K562 (cell line): ENCODE results near the gene B9D2. TPM values are rescaled to one million over a fixed set of nuclear protein-coding genes. Genes with fewer than 3 reads are reported as not detected.

ENCODE experiments used
- BRD4 ChIP-seq: fragments of 200-600 bp; sonication (generic); IDR thresholded peaks from 2 replicates; pipeline ENCODE4 v1.6.1; 2017; ENCODE audit warnings: inconsistent platforms
- E2F5 ChIP-seq: sonication (generic); formaldehyde crosslinking; IDR thresholded peaks from 2 replicates; pipeline ENCODE4 v1.8.0; 2022; ENCODE audit warnings: mild to moderate bottlenecking, missing genetic modification reagents
- ETV6 ChIP-seq, 3 experiments: fragments of 150-350 bp in 1 of 3; sonication (generic) in 1 of 3; formaldehyde crosslinking in 1 of 3; IDR thresholded peaks; 2 replicates each; pipeline versions ENCODE4 v1.6.1 to v1.8.0; 2014 to 2022; ENCODE audit warnings: borderline replicate concordance in 2 of 3, low read depth in 2 of 3, antibody characterized with exemption in 1 of 3, low read length in 1 of 3, mild to moderate bottlenecking in 1 of 3, missing genetic modification reagents in 1 of 3
- EZH2 ChIP-seq: IDR thresholded peaks from 2 replicates; pipeline ENCODE4 v1.6.1; 2012; ENCODE audit warnings: low read depth, mild to moderate bottlenecking, inconsistent platforms, low read length, borderline replicate concordance
- HMGXB4 ChIP-seq: sonication (generic); formaldehyde crosslinking; IDR thresholded peaks from 2 replicates; pipeline ENCODE4 v1.8.1; 2023; ENCODE audit warnings: mild to moderate bottlenecking, missing genetic modification reagents
- L3MBTL2 ChIP-seq: fragments of 450-650 bp; IDR thresholded peaks from 2 replicates; pipeline ENCODE4 v1.6.1; 2016; ENCODE audit warnings: mild to moderate bottlenecking, moderate library complexity
- NFIC ChIP-seq: fragments of 450-650 bp; IDR thresholded peaks from 2 replicates; pipeline ENCODE4 v1.6.1; 2017; ENCODE audit warnings: mild to moderate bottlenecking, inconsistent platforms
- NFXL1 ChIP-seq: fragments of 450-650 bp; formaldehyde crosslinking; IDR thresholded peaks from 2 replicates; pipeline ENCODE4 v1.4.0; 2021; ENCODE audit warnings: mild to moderate bottlenecking
- POLR2G ChIP-seq: fragments of 200-400 bp; formaldehyde crosslinking; IDR thresholded peaks from 2 replicates; pipeline ENCODE4 v1.6.1; 2017; ENCODE audit warnings: low read depth, mild to moderate bottlenecking, antibody characterized with exemption, low read length, moderate library complexity
- RB1 ChIP-seq: fragments of 450-650 bp; IDR thresholded peaks from 2 replicates; pipeline ENCODE4 v1.6.1; 2017; ENCODE audit warnings: low read depth, mild to moderate bottlenecking
- RBM25 ChIP-seq: fragments of 200-400 bp; formaldehyde crosslinking; IDR thresholded peaks from 2 replicates; pipeline ENCODE4 v1.6.1; 2018; ENCODE audit warnings: low read length, low read depth, moderate library complexity; ENCODE audit not compliant: severe bottlenecking
- RCOR1 ChIP-seq, 2 experiments: IDR thresholded peaks; 2 replicates each; pipeline ENCODE4 v1.6.1; 2012; ENCODE audit warnings: low read depth in 2 of 2, low read length in 2 of 2, borderline replicate concordance in 1 of 2, improper control_type of control experiment in 1 of 2
- SMARCA5 ChIP-seq: fragments of 450-650 bp; IDR thresholded peaks from 2 replicates; pipeline ENCODE4 v1.6.1; 2016
- STAT6 ChIP-seq: sonication (generic); formaldehyde crosslinking; IDR thresholded peaks from 2 replicates; pipeline ENCODE4 v1.8.1; 2023; ENCODE audit warnings: mild to moderate bottlenecking, missing genetic modification reagents
- TCF7L2 ChIP-seq: fragments of 150-350 bp; IDR thresholded peaks from 2 replicates; pipeline ENCODE4 v1.6.1; 2016; ENCODE audit warnings: low read depth, mild to moderate bottlenecking, low read length, moderate library complexity
- ZBTB11 ChIP-seq, 3 experiments: fragments of 200-800 bp in 1 of 3; fragments of 250-450 bp in 1 of 3; fragments of 450-650 bp in 1 of 3; sonication (Bioruptor Pico) in 1 of 3; sonication (Bioruptor generic) in 1 of 3; formaldehyde crosslinking in 1 of 3; IDR thresholded peaks; 2 replicates each; pipeline versions ENCODE4 v1.6.1 to v1.8.0; 2016 to 2022; ENCODE audit warnings: mild to moderate bottlenecking in 2 of 3, missing genetic modification characterization in 2 of 3, missing compliant biosample characterization in 1 of 3, moderate library complexity in 1 of 3
- ZNF780A ChIP-seq: fragments of 250-450 bp; sonication (Bioruptor Pico); IDR thresholded peaks from 2 replicates; pipeline ENCODE4 v1.5.0; 2021; ENCODE audit warnings: mild to moderate bottlenecking
- polyA plus RNA-seq, 8 experiments: library from polyadenylated mRNA; depleted of rRNA in 4 of 8; stranded (reverse) in 5 of 8; unstranded in 3 of 8; fragments of >200 nt; fragmentation: Nextera tagmentation in 2 of 8; fragmentation: Illumina TruSeq in 1 of 8; extraction: Ambion mirVana in 2 of 8; extraction: Trizol in 1 of 8; gene quantifications; 2 replicates each; pipeline versions ENCODE4 v1.2.1 to v1.2.3, GENCODE V29; 2011 to 2014; ENCODE audit warnings: inconsistent platforms in 1 of 8, missing spikeins in 1 of 8
- total RNA-seq, 7 experiments: library from RNA; depleted of rRNA in 6 of 7; stranded (reverse); fragments of >200 nt in 6 of 7; fragmentation: Illumina TruSeq in 2 of 7; extraction: Trizol in 2 of 7; gene quantifications; 2 replicates each; pipeline versions ENCODE4 v1.2.1 to v1.2.3, GENCODE V29; 2011 to 2021; ENCODE audit warnings: low replicate concordance in 1 of 7

The B9D2 gene
- total and polyA plus RNA-seq, 9 of the 15 experiments (the other 6 are each of a cell fraction or from before 2014, with no cell fraction given), result 0.83 to 6.9 (median 2.8) TPM

GRCh38 chr19:41364524-41365391 lies 809 bp upstream of the B9D2 start (continued):
- TF ChIP-seq POLR2G, result no peak
- TF ChIP-seq SMARCA5, result peak; percentile 50; the same call in 1 of the 2 replicates
- peak; percentile 59 for TF ChIP-seq RBM25
- TF ChIP-seq NFXL1 (CRISPR knock-in tag), result no peak
- no peak for TF ChIP-seq NFIC
- TF ChIP-seq TCF7L2, result no peak
- no peak for TF ChIP-seq E2F5
- TF ChIP-seq ZBTB11 (CRISPR knock-in tag; IDR thresholded peaks at IDR 0.05), result peak in 1 of 3 experiments; percentile 62; a peak in 2 of 6 replicates
- no peak for TF ChIP-seq RB1
- TF ChIP-seq L3MBTL2, result 0 out of 2 replicates have a peak, but pooled peaks have one; percentile 25
- TF ChIP-seq STAT6 (CRISPR knock-in tag), result no peak
- TF ChIP-seq BRD4, result peak; percentile 64; the same call in 1 of the 2 replicates
- TF ChIP-seq ETV6 (IDR thresholded peaks at IDR 0.05; ENCODE audit: borderline replicate concordance in 1 of 2, low read depth in 2 of 2, low read length in 1 of 2), result peak in 1 of 2 experiments; percentile 74; a peak in 1 of 4 replicates
- TF ChIP-seq ETV6 (CRISPR knock-in tag; IDR thresholded peaks at IDR 0.05; ENCODE audit: borderline replicate concordance), result no peak
- TF ChIP-seq HMGXB4 (CRISPR knock-in tag), result no peak
- TF ChIP-seq ZNF780A (CRISPR knock-in tag), result no peak
- TF ChIP-seq EZH2, result no peak
- TF ChIP-seq RCOR1 (IDR thresholded peaks at IDR 0.05; ENCODE audit: borderline replicate concordance in 1 of 2, low read depth in 2 of 2, low read length in 2 of 2), result peak in 1 of 2 experiments; percentile 49; a peak in 1 of 4 replicates
